ENCODE results near the gene PTPRD. TPM values are rescaled to one million over a fixed set of nuclear protein-coding genes. Genes with fewer than 3 reads are reported as not detected.

Gene PTPRD
- total and polyA plus RNA-seq, 2 of the 4 experiments (the other 2 are of a cell fraction): 0.07 to 0.18 TPM

DNA sequence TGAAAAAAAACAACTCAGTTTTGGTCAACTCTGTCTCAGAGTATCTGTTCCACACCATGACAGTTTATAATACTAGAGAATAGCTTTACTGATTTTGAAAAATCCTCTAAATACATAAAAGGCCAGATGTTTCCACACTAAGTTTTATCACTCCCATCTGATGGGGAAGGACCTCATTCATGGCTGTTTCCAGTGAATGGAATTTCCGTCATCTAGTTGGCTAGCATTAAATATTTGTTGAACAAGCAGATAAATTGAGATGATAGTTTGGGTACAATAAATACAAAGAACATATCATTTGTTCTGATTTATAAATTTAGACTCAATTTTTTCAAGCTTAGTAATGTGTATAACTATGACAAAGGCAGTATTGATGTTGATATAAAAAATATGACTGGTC, 408.5 kb downstream of the PTPRD start:
- WGBS, 2 experiments (ENCODE audit: extremely low coverage in 2 of 2, insufficient read length in 1 of 2): no CpG with 5 or more reads among the region's 1 CpG
- no peak overlapping the region for H2BK120ac ChIP-seq (ENCODE audit: low read depth, low read length)
- H3K18ac ChIP-seq (ENCODE audit: low read depth, low read length): no peak overlapping the region
- no peaks in the 10 kb centered on the region for H4K20me1 ChIP-seq (ENCODE audit: insufficient read depth, low read length)
- H3K27me3 ChIP-seq (ENCODE audit: control insufficient read depth, insufficient read depth, low read length): no peaks in the 10 kb centered on the region
- no peak overlapping the region for H3K4me3 ChIP-seq (ENCODE audit: insufficient read depth, low read depth, low read length)
- no peak overlapping the region for H3K14ac ChIP-seq (replicated peaks; ENCODE audit: low read depth, low read length)
- no peak overlapping the region for H2AK9ac ChIP-seq (replicated peaks; ENCODE audit: low read depth, low read length, poor library complexity)
- H3K4me2 ChIP-seq (ENCODE audit: low read depth, low read length): no peak overlapping the region
- no peaks in the 10 kb centered on the region for H3K4me1 ChIP-seq (ENCODE audit: control insufficient read depth, insufficient read depth, low read length)
- ChIA-PET POLR2A (ENCODE audit: unreplicated experiment) (no interaction called here), CTCF (no interaction called here)
- dilution Hi-C loops (cut with HindIII; ENCODE audit: low sequenced_read_pairs, unreplicated experiment): no loop called here
- no TSS peak for BruUV-seq (replicated peaks)
- ATAC-seq (ENCODE audit: low read depth) (no peak), DNase-seq (no peak)
- in situ Hi-C loops (cut with MboI; ENCODE audit: low sequenced_read_pairs): no loop called here
- H2AFZ ChIP-seq (replicated peaks; ENCODE audit: low read length, poor library complexity): no peak overlapping the region
- no peak overlapping the region for H4K5ac ChIP-seq (ENCODE audit: low read depth, low read length)
- no peaks in the 10 kb centered on the region for H3K9me3 ChIP-seq (ENCODE audit: control insufficient read depth, insufficient read depth, low read length)
- no peak overlapping the region for H4K91ac ChIP-seq (ENCODE audit: insufficient read depth, low read depth, low read length)
- H3K36me3 ChIP-seq (ENCODE audit: control insufficient read depth, insufficient read depth, low read length): no peaks in the 10 kb centered on the region
- no peak overlapping the region for H2BK15ac ChIP-seq (ENCODE audit: low read depth, low read length)
- intact Hi-C loops (cut with micrococcal nuclease): no loop called here
- no peak overlapping the region for H3K9ac ChIP-seq (ENCODE audit: low read depth, low read length)
- no peak overlapping the region for H3K23ac ChIP-seq (ENCODE audit: low read depth, low read length)
- H3K27ac ChIP-seq (ENCODE audit: insufficient read depth, low read length): no peak overlapping the region
- no peak overlapping the region for H2BK20ac ChIP-seq (ENCODE audit: low read depth, low read length)
- H3K4ac ChIP-seq (ENCODE audit: low read depth, low read length): no peak overlapping the region
- no peak overlapping the region for H3K56ac ChIP-seq (ENCODE audit: extremely low read depth, insufficient read depth, low read length)
- H3K9me1 ChIP-seq (ENCODE audit: insufficient read depth, low read length): no peaks in the 10 kb centered on the region
- no peak overlapping the region for H2AK5ac ChIP-seq (ENCODE audit: low read depth, low read length)
- H2BK5ac ChIP-seq (ENCODE audit: low read depth, low read length, poor library complexity, severe bottlenecking): no peak overlapping the region
- no peak overlapping the region for H4K8ac ChIP-seq (ENCODE audit: low read depth in 2 of 2, low read length in 2 of 2)
- TF ChIP-seq, protein P1, sequence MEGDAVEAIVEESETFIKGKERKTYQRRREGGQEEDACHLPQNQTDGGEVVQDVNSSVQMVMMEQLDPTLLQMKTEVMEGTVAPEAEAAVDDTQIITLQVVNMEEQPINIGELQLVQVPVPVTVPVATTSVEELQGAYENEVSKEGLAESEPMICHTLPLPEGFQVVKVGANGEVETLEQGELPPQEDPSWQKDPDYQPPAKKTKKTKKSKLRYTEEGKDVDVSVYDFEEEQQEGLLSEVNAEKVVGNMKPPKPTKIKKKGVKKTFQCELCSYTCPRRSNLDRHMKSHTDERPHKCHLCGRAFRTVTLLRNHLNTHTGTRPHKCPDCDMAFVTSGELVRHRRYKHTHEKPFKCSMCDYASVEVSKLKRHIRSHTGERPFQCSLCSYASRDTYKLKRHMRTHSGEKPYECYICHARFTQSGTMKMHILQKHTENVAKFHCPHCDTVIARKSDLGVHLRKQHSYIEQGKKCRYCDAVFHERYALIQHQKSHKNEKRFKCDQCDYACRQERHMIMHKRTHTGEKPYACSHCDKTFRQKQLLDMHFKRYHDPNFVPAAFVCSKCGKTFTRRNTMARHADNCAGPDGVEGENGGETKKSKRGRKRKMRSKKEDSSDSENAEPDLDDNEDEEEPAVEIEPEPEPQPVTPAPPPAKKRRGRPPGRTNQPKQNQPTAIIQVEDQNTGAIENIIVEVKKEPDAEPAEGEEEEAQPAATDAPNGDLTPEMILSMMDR (conservative IDR thresholded peaks at IDR 0.05; ENCODE audit: low read depth, low read length): no peak
- TF ChIP-seq, protein P2, sequence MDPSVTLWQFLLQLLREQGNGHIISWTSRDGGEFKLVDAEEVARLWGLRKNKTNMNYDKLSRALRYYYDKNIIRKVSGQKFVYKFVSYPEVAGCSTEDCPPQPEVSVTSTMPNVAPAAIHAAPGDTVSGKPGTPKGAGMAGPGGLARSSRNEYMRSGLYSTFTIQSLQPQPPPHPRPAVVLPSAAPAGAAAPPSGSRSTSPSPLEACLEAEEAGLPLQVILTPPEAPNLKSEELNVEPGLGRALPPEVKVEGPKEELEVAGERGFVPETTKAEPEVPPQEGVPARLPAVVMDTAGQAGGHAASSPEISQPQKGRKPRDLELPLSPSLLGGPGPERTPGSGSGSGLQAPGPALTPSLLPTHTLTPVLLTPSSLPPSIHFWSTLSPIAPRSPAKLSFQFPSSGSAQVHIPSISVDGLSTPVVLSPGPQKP (IDR thresholded peaks at IDR 0.05; ENCODE audit: borderline replicate concordance, low read depth, low read length): no peak
- TF ChIP-seq MAZ (IDR thresholded peaks at IDR 0.05; ENCODE audit: borderline replicate concordance, low read depth, low read length) (no peak), POLR2A (IDR thresholded peaks at IDR 0.05; ENCODE audit: low read depth, low read length) (no peak), MAFK (IDR thresholded peaks at IDR 0.05; ENCODE audit: low read depth, low read length) (no peak), MXI1 (IDR thresholded peaks at IDR 0.05; ENCODE audit: borderline replicate concordance, low read depth, low read length) (no peak), CHD1 (IDR thresholded peaks at IDR 0.05; ENCODE audit: low read depth, low read length) (no peak), FOS (IDR thresholded peaks at IDR 0.05; ENCODE audit: low read depth, low read length) (no peak), RAD21 (IDR thresholded peaks at IDR 0.05; ENCODE audit: low read length) (no peak), SMC3 (IDR thresholded peaks at IDR 0.05; ENCODE audit: low read depth, low read length) (no peak), CEBPB (IDR thresholded peaks at IDR 0.05; ENCODE audit: low read depth, low read length) (no peak), RFX5 (IDR thresholded peaks at IDR 0.05; ENCODE audit: low read depth, low read length) (no peak)
- TF ChIP-seq, protein P3, sequence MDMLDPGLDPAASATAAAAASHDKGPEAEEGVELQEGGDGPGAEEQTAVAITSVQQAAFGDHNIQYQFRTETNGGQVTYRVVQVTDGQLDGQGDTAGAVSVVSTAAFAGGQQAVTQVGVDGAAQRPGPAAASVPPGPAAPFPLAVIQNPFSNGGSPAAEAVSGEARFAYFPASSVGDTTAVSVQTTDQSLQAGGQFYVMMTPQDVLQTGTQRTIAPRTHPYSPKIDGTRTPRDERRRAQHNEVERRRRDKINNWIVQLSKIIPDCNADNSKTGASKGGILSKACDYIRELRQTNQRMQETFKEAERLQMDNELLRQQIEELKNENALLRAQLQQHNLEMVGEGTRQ (IDR thresholded peaks at IDR 0.05; ENCODE audit: low read depth, low read length): no peak
- H3K79me1 ChIP-seq (ENCODE audit: low read depth in 1 of 2, low read length in 2 of 2): no peaks in the 10 kb centered on the region
